Mononuclear cell (primary cell): ENCODE data around the gene ZNF639. TPM values are rescaled to one million over a fixed set of nuclear protein-coding genes. Genes with fewer than 3 reads are reported as not detected.
"Not testable (repeated sequence)": the region's sequence is repeated elsewhere in the genome, so short reads cannot be mapped to it uniquely, and the experiment has no call there.

Experiments
- H3K27me3 ChIP-seq: 2 replicates; pipeline ENCODE4 v1.6.0; 2011; ENCODE audit warnings: low read length, control low read depth; ENCODE audit not compliant: insufficient read depth
- H3K4me1 ChIP-seq: 2 replicates; pipeline ENCODE4 v1.5.1; 2011; ENCODE audit warnings: mild to moderate bottlenecking, low read length, control low read depth; ENCODE audit not compliant: insufficient read depth
- H3K4me3 ChIP-seq: 2 replicates; pipeline ENCODE4 v1.5.1; 2011; ENCODE audit warnings: mild to moderate bottlenecking, low read length, moderate library complexity
- H3K9me3 ChIP-seq: 2 replicates; pipeline ENCODE4 v1.5.1; 2011; ENCODE audit warnings: low read depth, mild to moderate bottlenecking, control low read depth, low read length
- total RNA-seq: library from RNA; depleted of rRNA; stranded (reverse); fragments of >200 nt; gene quantifications from one replicate; pipeline ENCODE4 v1.2.3, GENCODE V29; 2012

ZNF639 gene
- total RNA-seq, 1 donor = 168 TPM

DNA sequence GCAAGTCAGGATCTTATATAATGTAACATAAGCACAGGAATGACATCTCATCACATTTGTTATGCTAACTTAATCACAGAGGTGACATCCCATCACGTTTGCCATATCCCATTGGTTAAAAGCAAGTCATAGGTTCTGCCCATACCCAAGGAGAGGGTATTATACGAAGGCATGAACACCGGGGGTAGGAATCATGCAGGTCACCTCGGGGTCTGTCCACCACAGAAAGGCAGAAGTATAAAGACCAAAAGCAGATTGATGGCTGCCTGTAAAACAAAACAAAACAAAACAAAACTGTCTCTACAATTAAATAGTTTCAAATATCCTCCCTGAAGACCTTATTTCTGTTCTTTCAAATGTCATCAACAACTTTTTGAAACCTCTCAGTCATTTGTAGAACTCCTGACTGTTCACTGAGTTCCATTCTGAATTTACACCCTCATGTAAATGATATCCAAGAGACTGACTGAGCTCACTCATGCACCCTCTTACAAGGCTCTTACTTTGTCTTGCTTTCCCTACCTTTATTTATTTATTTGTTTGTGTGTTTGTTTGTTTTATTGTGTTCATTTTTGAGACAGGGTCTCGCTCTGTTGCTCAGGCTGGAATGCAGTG lies 22.7 kb upstream of the ZNF639 start:
- no peaks in the 10 kb centered on the region for H3K27me3 ChIP-seq
- H3K9me3 ChIP-seq = no peaks in the 10 kb centered on the region
- H3K4me3 ChIP-seq = no peak overlapping the region
- H3K4me1 ChIP-seq = no peaks in the 10 kb centered on the region

DNA sequence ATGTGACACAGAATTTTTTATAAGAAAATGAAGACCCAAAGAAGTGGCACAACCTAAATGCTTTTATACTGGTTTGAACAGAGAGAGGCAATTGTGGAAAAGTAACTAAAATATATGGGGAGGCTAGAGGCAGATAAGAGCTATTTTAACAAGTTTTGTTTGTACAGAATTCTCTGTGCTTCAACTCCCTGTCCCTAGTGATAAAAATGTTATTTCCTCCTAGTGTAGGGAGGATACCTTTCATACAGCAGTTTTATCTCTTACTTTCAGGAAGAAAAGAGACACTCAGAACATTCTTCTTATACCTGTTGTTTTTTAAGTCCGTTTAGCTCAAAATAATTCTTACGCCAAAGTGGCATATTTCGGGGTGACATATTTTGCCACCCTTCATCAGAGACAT lies 21.2 kb upstream of the ZNF639 start:
- Histone ChIP-seq H3K27me3 (no peaks in the 10 kb centered on the region), H3K9me3 (no peaks in the 10 kb centered on the region), H3K4me1 (no peaks in the 10 kb centered on the region), H3K4me3 (no peak overlapping the region)

- H3K4me1 ChIP-seq = no peaks in the 10 kb centered on the region
- no peak overlapping the region for H3K4me3 ChIP-seq
- no peaks in the 10 kb centered on the region for H3K27me3 ChIP-seq
- H3K9me3 ChIP-seq = no peaks in the 10 kb centered on the region
Observed at GRCh38 chr3:179302111-179302510, 20.7 kb upstream of the ZNF639 start.

- Histone ChIP-seq H3K27me3 (no peaks in the 10 kb centered on the region), H3K4me3 (no peak overlapping the region), H3K4me1 (no peaks in the 10 kb centered on the region), H3K9me3 (no peaks in the 10 kb centered on the region)
Observed at GRCh38 chr3:179304605-179305004, 18.2 kb upstream of the ZNF639 start.

GRCh38 chr3:179307362-179307761 lies 15.5 kb upstream of the ZNF639 start:
- H3K4me1 ChIP-seq, H3K9me3 ChIP-seq, H3K27me3 ChIP-seq, H3K4me3 ChIP-seq: not testable (repeated sequence)

DNA sequence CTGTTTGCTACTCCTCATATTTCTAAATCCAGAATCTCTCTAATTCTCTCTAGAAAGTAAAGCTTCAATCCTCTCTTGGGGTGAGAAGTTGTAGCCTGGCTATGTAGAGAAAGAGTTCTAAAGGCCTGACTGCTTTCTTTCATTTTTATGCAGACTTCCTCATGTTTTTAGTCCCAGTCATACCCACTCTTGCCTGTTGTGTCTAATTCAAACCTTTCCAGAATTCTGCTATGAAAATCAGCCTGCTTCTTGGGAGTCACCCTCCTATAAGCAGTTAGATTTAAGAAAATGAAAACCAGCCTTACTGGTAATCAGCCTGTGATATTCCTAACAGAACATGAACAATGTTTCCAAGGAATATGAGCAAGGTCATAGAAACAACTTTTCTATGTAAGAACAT lies 14.8 kb upstream of the ZNF639 start:
- Histone ChIP-seq H3K9me3 (no peaks in the 10 kb centered on the region), H3K27me3 (no peaks in the 10 kb centered on the region), H3K4me3 (no peak overlapping the region), H3K4me1 (no peaks in the 10 kb centered on the region)

DNA sequence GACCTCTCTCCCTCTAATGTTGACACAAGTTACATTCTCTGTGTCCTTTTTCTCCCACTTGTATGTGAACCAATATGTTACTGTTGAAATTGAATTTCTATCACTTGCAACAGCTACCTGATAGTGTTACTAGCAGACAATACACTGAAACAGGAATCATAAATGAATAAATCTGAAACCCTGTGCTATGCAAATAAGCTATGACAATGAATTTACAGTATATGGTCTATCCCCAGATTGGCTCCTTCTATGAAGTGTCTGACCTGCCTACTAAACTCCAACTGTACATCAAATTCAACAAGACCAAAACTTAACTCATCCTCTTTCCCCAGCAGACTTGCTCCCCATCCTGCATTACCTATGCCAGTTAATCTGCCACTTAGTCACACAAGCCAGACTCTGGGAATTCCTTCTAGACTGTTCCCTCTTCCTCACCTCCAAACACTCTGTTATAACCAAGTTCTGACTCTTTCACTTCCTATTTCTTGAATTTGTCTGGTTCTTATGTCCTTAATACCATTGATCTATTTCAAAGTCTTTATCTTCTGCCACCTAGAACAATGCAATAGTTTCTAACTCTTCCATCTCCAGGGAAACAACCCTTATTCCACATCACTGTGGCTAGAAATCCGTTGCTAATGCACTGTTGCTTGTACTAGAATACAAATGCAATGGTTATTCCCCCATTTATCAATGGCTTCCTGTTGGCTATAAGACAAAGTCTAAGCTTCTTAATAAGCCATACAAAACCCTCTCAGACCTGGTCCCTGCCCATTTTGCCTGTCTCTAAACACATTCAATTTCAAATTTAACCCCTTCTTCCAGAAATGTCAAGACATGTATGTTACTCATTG lies 13.4 kb upstream of the ZNF639 start:
- H3K4me3 ChIP-seq = no peak overlapping the region

DNA sequence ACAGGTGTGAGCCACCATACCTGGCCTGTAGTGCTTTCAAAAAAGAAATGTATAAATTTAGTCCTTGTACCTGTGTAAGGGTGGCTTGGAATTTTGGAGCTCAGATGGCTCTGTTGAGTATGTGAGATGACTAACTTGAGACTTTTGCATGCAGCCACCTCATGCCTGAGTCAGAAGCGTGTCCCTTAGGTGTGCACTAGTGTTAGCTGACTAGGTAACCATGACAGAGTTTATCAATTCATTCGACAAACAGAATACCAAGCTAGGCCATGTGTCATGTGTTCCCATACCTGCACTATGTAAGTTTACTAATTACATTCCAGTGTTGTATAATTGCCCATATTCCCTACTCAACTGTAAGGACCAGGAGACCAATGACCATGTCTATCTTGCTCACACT lies 4.0 kb upstream of the ZNF639 start:
- H3K4me3 ChIP-seq = no peak overlapping the region
- peaks cover 8% of the 10 kb centered on the region for H3K4me1 ChIP-seq
- H3K27me3 ChIP-seq = no peaks in the 10 kb centered on the region
- no peaks in the 10 kb centered on the region for H3K9me3 ChIP-seq

More for the DNA sequence above, 13.4 kb upstream of the ZNF639 start:
- H3K9me3 ChIP-seq = no peaks in the 10 kb centered on the region
- no peaks in the 10 kb centered on the region for H3K4me1 ChIP-seq
- H3K27me3 ChIP-seq = no peaks in the 10 kb centered on the region

DNA sequence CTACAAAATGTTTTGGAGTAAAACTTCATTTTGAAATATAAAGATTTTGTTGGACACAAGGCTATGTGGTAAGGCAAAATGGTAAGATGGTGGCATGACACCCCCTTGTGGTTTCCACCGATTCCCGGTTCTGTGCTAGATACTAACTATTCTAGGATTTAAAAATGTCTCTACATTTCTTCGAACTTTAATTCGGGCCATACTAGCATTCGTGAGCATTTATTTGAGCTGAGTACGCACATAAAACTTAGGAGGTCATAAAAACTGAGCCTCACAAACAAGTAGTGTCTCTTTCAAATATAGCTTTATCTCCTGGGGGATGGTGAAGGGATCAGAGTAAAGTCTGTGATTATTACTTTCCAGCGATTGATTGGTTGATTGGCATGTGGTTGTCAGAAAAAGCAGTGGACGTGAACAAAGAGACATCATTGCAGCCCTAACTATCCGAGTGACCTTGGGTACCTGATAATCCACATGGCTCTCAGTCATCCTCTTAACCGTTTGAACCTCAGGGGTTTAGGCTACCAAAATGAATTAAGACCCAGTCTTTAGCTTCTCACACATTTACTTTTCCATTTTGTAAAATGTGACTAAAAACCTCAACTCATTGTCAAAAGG lies 1.1 kb upstream of the ZNF639 start:
- H3K9me3 ChIP-seq = no peaks in the 10 kb centered on the region
- H3K27me3 ChIP-seq = no peaks in the 10 kb centered on the region
- H3K4me1 ChIP-seq = peaks cover 21% of the 10 kb centered on the region
- H3K4me3 ChIP-seq = no peak overlapping the region

- Histone ChIP-seq H3K4me3 (peak overlapping the region; percentile 77), H3K9me3 (no peaks in the 10 kb centered on the region), H3K4me1 (peaks cover 21% of the 10 kb centered on the region), H3K27me3 (no peaks in the 10 kb centered on the region)
Observed at GRCh38 chr3:179323197-179324110, 623 bp downstream of the ZNF639 start.

GRCh38 chr3:179324270-179324754 lies 1.5 kb downstream of the ZNF639 start:
- Histone ChIP-seq H3K4me3 (peak overlapping the region; percentile 77), H3K27me3 (no peaks in the 10 kb centered on the region), H3K4me1 (peaks cover 21% of the 10 kb centered on the region), H3K9me3 (no peaks in the 10 kb centered on the region)

DNA sequence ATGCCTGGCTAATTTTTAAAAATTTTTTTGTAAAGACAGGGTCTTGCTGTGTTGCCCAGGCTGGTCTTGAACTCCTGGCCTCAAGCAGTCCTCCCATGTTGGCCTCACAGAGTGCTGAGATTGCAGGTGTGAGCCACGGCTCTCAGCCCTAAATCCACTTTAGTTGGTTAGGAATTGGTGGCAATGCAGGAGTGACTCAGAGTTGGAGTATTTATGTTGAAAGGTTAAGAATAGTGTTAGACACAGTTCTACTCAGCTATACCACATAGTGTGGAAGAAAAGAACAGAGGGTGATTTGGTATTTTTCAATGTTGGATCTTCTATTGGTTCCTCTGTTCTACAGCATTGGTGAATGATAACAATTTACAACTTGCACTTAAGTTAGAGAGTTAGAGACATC lies 7.6 kb downstream of the ZNF639 start:
- H3K4me1 ChIP-seq = no peaks in the 10 kb centered on the region
- no peak overlapping the region for H3K4me3 ChIP-seq
- H3K27me3 ChIP-seq = no peaks in the 10 kb centered on the region
- H3K9me3 ChIP-seq = no peaks in the 10 kb centered on the region

- no peaks in the 10 kb centered on the region for H3K9me3 ChIP-seq
- H3K4me3 ChIP-seq = no peak overlapping the region
- no peaks in the 10 kb centered on the region for H3K27me3 ChIP-seq
- no peaks in the 10 kb centered on the region for H3K4me1 ChIP-seq
Observed at GRCh38 chr3:179332240-179332639, 9.4 kb downstream of the ZNF639 start.

DNA sequence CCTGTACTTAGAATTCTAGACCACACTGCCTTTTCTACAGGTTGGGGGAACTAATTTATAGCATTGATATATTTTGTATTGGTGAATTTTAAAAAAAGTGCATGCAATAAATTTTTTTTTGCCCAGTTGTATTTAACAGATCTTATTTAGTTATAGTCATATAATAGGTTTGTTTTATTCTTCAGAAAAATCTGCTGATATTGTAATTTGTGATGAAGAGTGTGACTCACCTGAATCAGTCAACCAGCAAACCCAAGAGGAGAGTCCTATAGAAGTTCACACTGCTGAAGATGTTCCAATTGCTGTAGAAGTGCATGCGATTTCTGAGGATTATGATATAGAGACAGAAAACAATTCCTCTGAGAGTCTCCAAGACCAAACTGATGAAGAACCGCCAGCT lies 10.3 kb downstream of the ZNF639 start:
- Histone ChIP-seq H3K4me1 (no peaks in the 10 kb centered on the region), H3K9me3 (no peaks in the 10 kb centered on the region), H3K27me3 (no peaks in the 10 kb centered on the region), H3K4me3 (no peak overlapping the region)
